NCI-H128 (cell line): Measurements from ENCODE around the gene MACROD1.
A peak's percentile ranks its signal among the peaks of the same experiment; 100 is the strongest.

Experiments
- DNase-seq: peaks from one replicate; lab custom pipeline; 2025; ENCODE audit not compliant: unreplicated experiment; lab: John Stamatoyannopoulos, UW

MACROD1 gene

GRCh38 chr11:64114231-64114630 is 51.7 kb downstream of the MACROD1 start:
- DNase-seq, result no peak

GRCh38 chr11:64113462-64113780 is 52.5 kb downstream of the MACROD1 start:
- DNase-seq, result no peak

- DNase-seq, result no peak
These were observed 53.0 kb downstream of the MACROD1 start for GRCh38 chr11:64112771-64113461.

GRCh38 chr11:64110465-64111375 is 55.2 kb downstream of the MACROD1 start:
- DNase-seq, result no peak

DNA sequence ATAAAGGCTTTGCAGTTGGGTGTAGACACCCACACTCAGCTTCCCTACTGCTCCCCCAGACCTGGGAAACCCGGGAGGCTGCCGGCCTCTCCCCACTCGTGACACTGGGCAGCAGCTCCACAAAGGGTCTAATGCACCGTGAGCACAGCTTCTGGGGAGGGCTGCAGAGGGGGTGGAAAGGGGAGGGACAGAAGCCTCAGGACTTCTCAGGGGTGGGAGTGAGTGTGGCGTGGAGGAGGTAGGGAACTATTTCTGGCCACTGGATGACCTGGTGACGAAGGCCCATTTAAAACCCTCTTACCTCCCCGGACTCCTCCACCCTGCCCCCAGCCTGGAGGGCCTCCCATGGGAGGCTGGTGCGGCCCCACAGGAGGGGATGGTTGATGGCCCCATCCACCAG is 56.6 kb downstream of the MACROD1 start:
- DNase-seq, result no peak

- no peak for DNase-seq
These were observed 58.6 kb downstream of the MACROD1 start for GRCh38 chr11:64107303-64107702.

DNA sequence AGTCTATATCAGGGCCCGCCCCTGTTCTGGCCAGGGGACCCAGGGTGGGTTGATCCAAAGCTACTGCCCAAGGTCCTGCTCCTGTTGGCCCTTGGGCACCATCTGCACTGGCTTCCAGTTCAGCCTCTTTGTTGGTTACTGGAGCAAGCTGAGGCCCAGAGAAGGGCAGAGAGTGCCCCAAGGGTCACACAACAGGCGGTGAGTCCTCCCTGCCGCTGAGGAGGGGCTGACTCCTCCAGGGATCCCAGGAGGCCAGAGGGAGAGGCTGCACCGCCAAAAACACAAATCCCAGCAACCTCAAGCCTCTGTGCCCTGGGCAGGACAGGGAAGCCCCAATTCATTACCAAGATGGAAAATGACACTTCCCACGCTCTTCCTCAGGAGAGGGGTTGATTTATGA is 61.3 kb downstream of the MACROD1 start:
- DNase-seq, result no peak

DNA sequence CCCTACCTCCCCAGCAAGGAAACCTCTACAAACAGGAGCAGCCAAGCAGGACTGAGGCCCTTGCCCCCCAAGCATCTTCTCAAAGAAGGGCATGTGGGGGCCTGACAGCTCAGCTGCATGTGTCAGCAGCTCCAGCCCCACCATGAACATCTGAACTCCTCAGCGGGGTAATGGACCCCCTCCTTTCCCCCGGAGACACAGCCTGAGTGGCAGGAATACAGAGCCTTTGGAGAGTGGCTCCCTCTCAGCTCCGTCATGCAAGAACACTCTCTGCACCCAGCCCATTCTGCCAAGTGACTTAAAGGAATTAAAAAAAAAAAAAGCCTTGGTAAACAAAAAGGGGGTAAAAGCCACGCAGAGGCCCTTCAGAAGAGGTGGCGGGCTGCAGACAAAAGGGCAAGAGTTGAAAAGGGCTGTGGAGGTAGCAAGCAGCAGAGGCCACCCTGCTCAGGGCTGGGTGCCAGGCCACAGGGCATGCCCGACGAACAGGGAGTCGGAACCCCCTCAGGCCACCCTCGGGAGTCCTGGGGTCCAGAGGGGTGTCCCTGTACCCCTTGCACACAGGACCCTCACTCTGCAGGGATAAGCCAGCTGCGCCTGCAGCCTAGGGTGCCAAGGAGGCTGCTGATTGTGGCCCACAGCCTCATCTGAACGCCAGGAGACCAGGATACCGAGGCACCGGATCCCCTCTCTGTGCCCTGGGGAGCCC is 62.5 kb downstream of the MACROD1 start:
- peak; percentile 50 for DNase-seq

DNA sequence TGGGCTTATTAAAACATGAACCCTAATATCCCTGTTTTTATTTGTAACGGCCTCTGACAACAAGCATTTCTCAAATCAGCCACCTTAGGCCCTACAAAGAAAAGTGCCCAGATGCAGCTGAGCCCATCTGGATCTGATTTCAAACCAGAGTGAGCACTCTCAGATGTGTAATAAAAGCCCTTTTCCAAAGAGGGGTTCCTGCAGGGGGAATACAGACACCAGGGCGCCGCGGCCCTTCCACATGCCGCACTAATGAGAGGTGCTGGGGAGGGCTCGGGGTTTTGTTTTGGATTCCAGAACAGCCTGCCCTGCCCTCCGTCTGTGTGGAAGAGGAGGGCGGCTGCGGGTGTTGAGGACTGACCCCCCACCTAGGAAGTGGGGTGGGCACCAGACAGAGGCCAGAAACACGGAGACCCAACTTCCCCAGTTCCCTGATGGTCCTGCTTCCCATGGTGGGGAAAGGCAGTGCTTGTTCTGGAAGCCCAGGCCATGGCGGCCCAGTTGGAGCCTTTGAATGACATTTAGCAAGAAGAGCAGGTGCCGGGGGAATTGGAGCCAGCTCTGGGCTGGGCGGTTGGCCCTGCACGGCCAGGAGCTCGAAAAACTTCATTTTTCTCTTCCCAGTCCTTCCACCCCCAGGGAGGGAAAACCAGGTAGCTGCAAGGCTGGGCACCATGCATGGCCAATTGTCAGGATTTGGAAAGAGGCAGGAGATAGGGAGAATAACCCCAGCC is 63.7 kb downstream of the MACROD1 start:
- peak; percentile 60 for DNase-seq

GRCh38 chr11:64101461-64101860 is 64.5 kb downstream of the MACROD1 start:
- no peak for DNase-seq

GRCh38 chr11:64100782-64101353 is 65.0 kb downstream of the MACROD1 start:
- DNase-seq, result no peak

DNA sequence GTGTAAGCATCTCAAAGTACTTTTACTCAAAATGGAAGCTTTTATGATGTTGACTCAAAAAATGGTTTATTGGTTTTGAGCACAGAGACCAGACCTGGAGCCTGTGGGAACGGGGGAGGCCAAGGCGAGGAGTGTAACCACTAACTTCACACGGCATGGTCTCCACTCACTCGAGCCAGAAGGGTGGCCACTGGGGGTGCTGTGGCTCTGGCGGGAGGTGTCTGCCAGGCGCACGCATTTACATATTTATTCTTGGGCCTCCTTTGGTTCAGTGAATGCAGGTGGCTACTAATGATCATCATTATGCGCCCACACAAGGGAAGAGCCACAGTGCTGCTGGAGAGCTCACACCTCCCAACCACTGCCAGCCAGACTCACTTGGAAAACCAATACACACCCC is 65.6 kb downstream of the MACROD1 start:
- DNase-seq, result no peak

- no peak for DNase-seq
These were observed 66.5 kb downstream of the MACROD1 start for GRCh38 chr11:64099436-64099835.

- no peak for DNase-seq
These were observed 67.5 kb downstream of the MACROD1 start for GRCh38 chr11:64098318-64098831.

GRCh38 chr11:64097468-64098317 is 68.2 kb downstream of the MACROD1 start:
- no peak for DNase-seq

DNA sequence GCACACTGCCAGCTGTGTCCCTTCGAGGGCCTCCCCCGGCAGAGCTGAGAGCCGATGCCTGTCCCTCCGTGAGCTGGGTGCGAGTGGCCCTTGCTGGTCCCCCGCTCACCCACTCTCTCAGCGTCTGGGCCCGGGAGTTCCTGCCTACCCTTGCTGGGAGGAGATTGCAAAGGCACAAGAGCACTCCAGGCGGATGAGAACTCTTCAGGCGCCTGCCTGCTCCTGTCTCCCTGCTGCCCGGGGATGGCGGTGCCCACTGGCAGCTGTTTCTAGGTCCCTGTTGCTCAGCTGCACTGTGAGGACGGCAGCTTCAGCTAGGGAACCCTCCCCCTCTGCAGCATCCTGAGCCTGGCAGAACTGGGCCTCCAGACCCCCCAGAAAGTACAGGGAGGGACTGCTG is 69.1 kb downstream of the MACROD1 start:
- peak; percentile 32 for DNase-seq

GRCh38 chr11:64095949-64096348 is 70.0 kb downstream of the MACROD1 start:
- peak; percentile 35 for DNase-seq

DNA sequence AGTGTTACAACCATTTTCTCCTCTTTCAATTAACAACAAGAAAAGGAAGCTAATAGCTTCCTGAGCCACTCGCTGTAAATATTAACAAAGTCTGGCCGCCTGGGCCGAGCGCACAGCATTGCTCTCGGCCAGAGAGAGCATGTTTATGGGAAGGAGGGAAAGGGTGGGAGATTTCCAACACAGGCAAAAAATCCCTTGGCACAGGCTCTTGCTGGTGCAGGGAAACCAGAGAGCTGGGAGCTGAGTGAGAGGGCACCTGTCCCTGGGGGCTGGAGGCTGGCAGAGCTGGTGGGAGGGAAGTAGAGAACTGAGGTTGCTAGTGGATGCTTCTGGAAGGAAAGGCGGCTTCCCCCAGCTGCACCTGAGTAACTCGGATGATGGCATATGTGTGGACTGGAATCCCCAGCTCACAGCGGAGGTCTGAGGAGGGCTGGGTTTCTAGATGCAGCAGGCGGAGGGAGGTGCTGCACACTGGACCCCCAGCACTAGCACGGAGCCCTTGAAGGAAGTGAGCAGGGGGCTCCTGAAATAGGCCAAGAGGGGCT is 70.6 kb downstream of the MACROD1 start:
- peak; percentile 27 for DNase-seq

DNA sequence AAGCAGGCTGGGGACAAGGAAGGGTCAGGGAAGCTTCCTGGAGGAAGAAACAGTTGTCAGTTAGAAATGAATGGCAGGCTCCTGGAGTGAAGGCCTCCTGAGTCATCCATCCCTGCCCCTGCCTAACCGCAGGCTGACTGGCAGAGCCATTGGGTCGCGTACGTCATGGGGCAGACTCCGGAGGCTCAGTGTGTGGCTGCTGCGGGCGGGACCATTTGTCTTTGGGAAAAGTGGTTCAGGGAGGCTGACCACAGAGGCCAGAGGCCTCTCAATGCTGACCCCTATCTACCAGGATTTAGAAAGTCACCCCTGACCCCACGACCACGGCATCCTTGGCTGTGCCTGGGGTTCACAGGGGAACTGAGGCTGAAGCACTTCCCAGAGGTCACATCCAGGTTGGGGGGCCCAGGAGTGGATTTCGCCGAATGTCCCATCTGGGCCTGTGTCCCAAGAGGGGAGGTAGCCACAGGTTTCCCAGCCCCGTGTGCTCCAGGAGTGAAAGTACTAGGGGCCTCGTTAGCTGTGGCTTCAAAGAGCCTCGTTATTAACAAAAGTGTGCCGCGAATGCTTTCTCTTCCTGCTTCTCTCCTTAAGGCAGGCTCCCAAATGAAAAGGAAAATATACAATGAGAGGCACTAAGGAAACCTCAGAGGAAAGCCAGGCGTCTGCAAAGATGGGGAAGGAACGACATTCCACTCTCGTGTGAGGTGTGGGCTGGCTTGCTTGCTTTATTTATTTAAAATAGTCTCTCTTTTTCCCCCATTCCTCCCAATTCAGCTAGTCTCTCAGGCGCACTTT is 71.3 kb downstream of the MACROD1 start:
- no peak for DNase-seq
